HG03460 (cell line): ENCODE results near the gene COL13A1.

ENCODE experiments used
- ATAC-seq: cut with Tn5 transposase; IDR thresholded peaks from one replicate; pipeline ENCODE4 v1.9.1; 2021; ENCODE audit not compliant: unreplicated experiment

The COL13A1 gene

GRCh38 chr10:69960988-69961880 is 159.5 kb downstream of the COL13A1 start:
- no peak for ATAC-seq

GRCh38 chr10:69961881-69962745 is 160.4 kb downstream of the COL13A1 start:
- no peak for ATAC-seq

- no peak for ATAC-seq
Observed at GRCh38 chr10:69962746-69963135, 161.0 kb downstream of the COL13A1 start.

- no peak for ATAC-seq
Observed at GRCh38 chr10:69963178-69963834, 161.6 kb downstream of the COL13A1 start.

GRCh38 chr10:69963835-69964710 is 162.4 kb downstream of the COL13A1 start:
- no peak for ATAC-seq

GRCh38 chr10:69965086-69965485 is 163.4 kb downstream of the COL13A1 start:
- no peak for ATAC-seq

- no peak for ATAC-seq
Observed at GRCh38 chr10:69965919-69966662, 164.4 kb downstream of the COL13A1 start.

- no peak for ATAC-seq
Observed at GRCh38 chr10:69968830-69969229, 167.1 kb downstream of the COL13A1 start.

- no peak for ATAC-seq
Observed at GRCh38 chr10:69969977-69970376, 168.3 kb downstream of the COL13A1 start.

GRCh38 chr10:69972981-69973397 is 171.3 kb downstream of the COL13A1 start:
- ATAC-seq = no peak

- ATAC-seq = no peak
Observed at GRCh38 chr10:69973678-69974077, 172.0 kb downstream of the COL13A1 start.

- ATAC-seq = no peak
Observed at GRCh38 chr10:69974551-69975155, 172.9 kb downstream of the COL13A1 start.

- no peak for ATAC-seq
Observed at GRCh38 chr10:69976795-69977546, 175.3 kb downstream of the COL13A1 start.

GRCh38 chr10:69979174-69979573 is 177.5 kb downstream of the COL13A1 start:
- no peak for ATAC-seq

- ATAC-seq = no peak
Observed at GRCh38 chr10:69980672-69981071, 179.0 kb downstream of the COL13A1 start.

- ATAC-seq = no peak
Observed at GRCh38 chr10:69988094-69988493, 186.4 kb downstream of the COL13A1 start.

GRCh38 chr10:69991151-69991550 is 189.4 kb downstream of the COL13A1 start:
- ATAC-seq = no peak

- ATAC-seq = no peak
Observed at GRCh38 chr10:69994262-69994661, 192.6 kb downstream of the COL13A1 start.

- no peak for ATAC-seq
Observed at GRCh38 chr10:69996611-69997010, 194.9 kb downstream of the COL13A1 start.
